ENCODE measurements around the gene EXOSC5. TPM values are rescaled to one million over a fixed set of nuclear protein-coding genes. Genes with fewer than 3 reads are reported as not detected.
"Not testable (repeated sequence)": the region's sequence is repeated elsewhere in the genome, so short reads cannot be mapped to it uniquely, and the experiment has no call there.

EXOSC5 gene
- polyA plus RNA-seq, 1 experiment: 7.8 TPM

GRCh38 chr19:41352609-41353465, 44.3 kb downstream of the EXOSC5 start:
- no peak for DNase-seq (ENCODE audit: low read depth, low spot score)
- Histone ChIP-seq H3K9me3 (ENCODE audit: control insufficient read depth, insufficient read depth, low read length) (no peaks in the 10 kb centered on the region; the same call in 1 of the 2 replicates), H3K27me3 (ENCODE audit: control insufficient read depth, insufficient read depth, low read length) (no peaks in the 10 kb centered on the region), H3K4me3 (ENCODE audit: low read depth, low read length) (peak overlapping the region; percentile 91), H3K27ac (ENCODE audit: low read depth, low read length) (peak overlapping the region; percentile 21)
- TF ChIP-seq CTCF (IDR thresholded peaks at IDR 0.05; ENCODE audit: low read depth, low read length): peak; percentile 65
- POLR2A ChIA-PET: interaction anchor here (0.6 to 3.0 kb wide), 7 partner anchors 10 to 55 kb away, joined by 3 to 43 read pairs (median 6); partner anchors contain the start of genes B9D2 and CCDC97
- CTCF ChIA-PET: interaction anchor here (0.5 to 2.8 kb wide), 12 partner anchors 11 to 657 kb away, joined by 3 to 16 read pairs (median 4); partner anchors contain the start of gene B9D2

GRCh38 chr19:41352279-41352608, 44.9 kb downstream of the EXOSC5 start:
- CTCF ChIA-PET: interaction anchor here (0.7 to 2.8 kb wide), 9 partner anchors 10 to 133 kb away, joined by 3 to 16 read pairs (median 4); partner anchors contain the start of gene B9D2
- no peaks in the 10 kb centered on the region; the same call in 1 of the 2 replicates for H3K9me3 ChIP-seq (ENCODE audit: control insufficient read depth, insufficient read depth, low read length)
- H3K27ac ChIP-seq (ENCODE audit: low read depth, low read length): no peak overlapping the region
- POLR2A ChIA-PET: interaction anchor here (0.6 to 3.0 kb wide), 7 partner anchors 11 to 54 kb away, joined by 3 to 43 read pairs (median 6); partner anchors contain the start of genes B9D2, CCDC97 and TMEM91
- DNase-seq (ENCODE audit: low read depth, low spot score): no peak
- no peaks in the 10 kb centered on the region for H3K27me3 ChIP-seq (ENCODE audit: control insufficient read depth, insufficient read depth, low read length)
- peak overlapping the region; percentile 91 for H3K4me3 ChIP-seq (ENCODE audit: low read depth, low read length)
- no peak for TF ChIP-seq CTCF (IDR thresholded peaks at IDR 0.05; ENCODE audit: low read depth, low read length)

- DNase-seq (ENCODE audit: low read depth, low spot score): no peak
- TF ChIP-seq CTCF (IDR thresholded peaks at IDR 0.05; ENCODE audit: low read depth, low read length): no peak
- ChIA-PET POLR2A (interaction anchor here (0.6 to 3.0 kb wide), 7 partner anchors 14 to 53 kb away, joined by 3 to 43 read pairs (median 4); partner anchors contain the start of genes CCDC97 and TMEM91), CTCF (interaction anchor here (0.5 to 2.8 kb wide), 7 partner anchors 9 to 61 kb away, joined by 3 to 16 read pairs (median 4); partner anchors contain the start of gene B9D2)
- no peaks in the 10 kb centered on the region for H3K27me3 ChIP-seq (ENCODE audit: control insufficient read depth, insufficient read depth, low read length)
- no peaks in the 10 kb centered on the region; the same call in 1 of the 2 replicates for H3K9me3 ChIP-seq (ENCODE audit: control insufficient read depth, insufficient read depth, low read length)
- peak overlapping the region; percentile 91 for H3K4me3 ChIP-seq (ENCODE audit: low read depth, low read length)
- H3K27ac ChIP-seq (ENCODE audit: low read depth, low read length): peak overlapping the region; percentile 21
Measured at GRCh38 chr19:41351339-41352245, 45.6 kb downstream of the EXOSC5 start.

- Histone ChIP-seq H3K27ac (ENCODE audit: low read depth, low read length) (no peak overlapping the region), H3K27me3 (ENCODE audit: control insufficient read depth, insufficient read depth, low read length) (no peaks in the 10 kb centered on the region), H3K9me3 (ENCODE audit: control insufficient read depth, insufficient read depth, low read length) (no peaks in the 10 kb centered on the region; the same call in 1 of the 2 replicates), H3K4me3 (ENCODE audit: low read depth, low read length) (peak overlapping the region; percentile 91)
- no peak for DNase-seq (ENCODE audit: low read depth, low spot score)
- POLR2A ChIA-PET: interaction anchor here (0.6 to 3.0 kb wide), 5 partner anchors 9 to 40 kb away, joined by 3 to 43 read pairs (median 4); no protein-coding TSS in a partner anchor
- CTCF ChIA-PET: interaction anchor here (2.8 kb wide), 1 partner anchor 29 kb away, joined by 14 read pairs; no protein-coding TSS in a partner anchor
- no peak for TF ChIP-seq CTCF (IDR thresholded peaks at IDR 0.05; ENCODE audit: low read depth, low read length)
Measured at GRCh38 chr19:41350735-41351338, 46.3 kb downstream of the EXOSC5 start.

- H3K27me3 ChIP-seq (ENCODE audit: control insufficient read depth, insufficient read depth, low read length); POLR2A ChIA-PET; H3K27ac ChIP-seq (ENCODE audit: low read depth, low read length); H3K9me3 ChIP-seq (ENCODE audit: control insufficient read depth, insufficient read depth, low read length); DNase-seq (ENCODE audit: low read depth, low spot score); H3K4me3 ChIP-seq (ENCODE audit: low read depth, low read length): not testable (repeated sequence)
- CTCF ChIA-PET: interaction anchor here (0.6 to 1.0 kb wide), 3 partner anchors 16 to 548 kb away, joined by 3 to 7 read pairs (median 3); no protein-coding TSS in a partner anchor
Measured at GRCh38 chr19:41346916-41347315, 50.2 kb downstream of the EXOSC5 start.
